ENCODE results near the gene DACH1. TPM values are rescaled to one million over a fixed set of nuclear protein-coding genes. Genes with fewer than 3 reads are reported as not detected.

DACH1 gene
- total RNA-seq, 1 donor from 2014 or later, result not detected

DNA sequence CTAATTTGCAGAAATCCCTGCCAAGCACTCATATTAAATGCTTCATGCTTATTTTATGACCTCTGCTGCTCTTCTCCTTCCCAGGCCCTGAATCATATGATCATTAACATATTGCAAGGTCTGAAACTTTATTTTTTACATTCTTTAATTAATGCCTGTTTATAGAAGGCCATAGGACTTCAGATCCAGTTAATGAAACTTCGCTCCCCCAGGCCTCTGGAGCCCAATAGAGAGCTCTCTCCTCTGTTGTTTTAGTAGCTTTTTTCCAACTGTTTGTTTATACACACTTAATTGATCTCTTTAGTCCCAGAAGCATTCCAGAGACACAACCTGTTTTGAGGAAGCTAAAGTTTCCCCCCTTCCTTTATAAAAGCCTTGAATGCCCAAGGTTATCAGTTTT, 68.3 kb downstream of the DACH1 start:
- FAIRE-seq (no peak), DNase-seq (ENCODE audit: low read depth) (no peak)
- TF ChIP-seq, protein P1, sequence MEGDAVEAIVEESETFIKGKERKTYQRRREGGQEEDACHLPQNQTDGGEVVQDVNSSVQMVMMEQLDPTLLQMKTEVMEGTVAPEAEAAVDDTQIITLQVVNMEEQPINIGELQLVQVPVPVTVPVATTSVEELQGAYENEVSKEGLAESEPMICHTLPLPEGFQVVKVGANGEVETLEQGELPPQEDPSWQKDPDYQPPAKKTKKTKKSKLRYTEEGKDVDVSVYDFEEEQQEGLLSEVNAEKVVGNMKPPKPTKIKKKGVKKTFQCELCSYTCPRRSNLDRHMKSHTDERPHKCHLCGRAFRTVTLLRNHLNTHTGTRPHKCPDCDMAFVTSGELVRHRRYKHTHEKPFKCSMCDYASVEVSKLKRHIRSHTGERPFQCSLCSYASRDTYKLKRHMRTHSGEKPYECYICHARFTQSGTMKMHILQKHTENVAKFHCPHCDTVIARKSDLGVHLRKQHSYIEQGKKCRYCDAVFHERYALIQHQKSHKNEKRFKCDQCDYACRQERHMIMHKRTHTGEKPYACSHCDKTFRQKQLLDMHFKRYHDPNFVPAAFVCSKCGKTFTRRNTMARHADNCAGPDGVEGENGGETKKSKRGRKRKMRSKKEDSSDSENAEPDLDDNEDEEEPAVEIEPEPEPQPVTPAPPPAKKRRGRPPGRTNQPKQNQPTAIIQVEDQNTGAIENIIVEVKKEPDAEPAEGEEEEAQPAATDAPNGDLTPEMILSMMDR (IDR thresholded peaks at IDR 0.05; ENCODE audit: insufficient read depth, low read length, severe bottlenecking), result no peak
- no peak overlapping the region for H3K4me3 ChIP-seq (ENCODE audit: low read depth, low read length)
- no peaks in the 10 kb centered on the region for H3K27me3 ChIP-seq (ENCODE audit: control insufficient read depth, insufficient read depth, low read length)
- H3K36me3 ChIP-seq (ENCODE audit: control insufficient read depth, insufficient read depth, low read length), result no peaks in the 10 kb centered on the region

DNA sequence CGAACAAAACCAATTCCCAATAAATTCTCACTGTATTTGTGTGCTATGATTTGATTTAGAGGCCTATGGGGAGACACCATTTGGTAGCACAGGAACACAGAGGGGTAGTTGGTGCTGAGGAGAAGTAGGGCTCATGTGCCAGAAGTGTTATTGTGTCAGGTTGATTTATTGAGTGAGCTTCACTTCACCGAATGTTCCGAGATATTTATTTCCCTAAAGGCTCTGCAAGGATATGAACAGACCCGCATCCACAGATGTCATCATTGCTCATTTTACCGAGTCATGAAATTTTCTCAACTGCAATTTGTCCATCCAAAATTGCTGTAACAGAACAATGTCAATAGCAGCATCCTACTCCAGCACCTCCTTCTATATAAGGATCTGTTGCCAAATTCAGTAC, 69.5 kb downstream of the DACH1 start:
- Histone ChIP-seq H3K4me3 (ENCODE audit: low read depth, low read length) (no peak overlapping the region), H3K36me3 (ENCODE audit: control insufficient read depth, insufficient read depth, low read length) (no peaks in the 10 kb centered on the region), H3K27me3 (ENCODE audit: control insufficient read depth, insufficient read depth, low read length) (no peaks in the 10 kb centered on the region)
- no peak for FAIRE-seq
- DNase-seq (ENCODE audit: low read depth), result no peak
- TF ChIP-seq, protein P1 (IDR thresholded peaks at IDR 0.05; ENCODE audit: insufficient read depth, low read length, severe bottlenecking), result no peak

DNA sequence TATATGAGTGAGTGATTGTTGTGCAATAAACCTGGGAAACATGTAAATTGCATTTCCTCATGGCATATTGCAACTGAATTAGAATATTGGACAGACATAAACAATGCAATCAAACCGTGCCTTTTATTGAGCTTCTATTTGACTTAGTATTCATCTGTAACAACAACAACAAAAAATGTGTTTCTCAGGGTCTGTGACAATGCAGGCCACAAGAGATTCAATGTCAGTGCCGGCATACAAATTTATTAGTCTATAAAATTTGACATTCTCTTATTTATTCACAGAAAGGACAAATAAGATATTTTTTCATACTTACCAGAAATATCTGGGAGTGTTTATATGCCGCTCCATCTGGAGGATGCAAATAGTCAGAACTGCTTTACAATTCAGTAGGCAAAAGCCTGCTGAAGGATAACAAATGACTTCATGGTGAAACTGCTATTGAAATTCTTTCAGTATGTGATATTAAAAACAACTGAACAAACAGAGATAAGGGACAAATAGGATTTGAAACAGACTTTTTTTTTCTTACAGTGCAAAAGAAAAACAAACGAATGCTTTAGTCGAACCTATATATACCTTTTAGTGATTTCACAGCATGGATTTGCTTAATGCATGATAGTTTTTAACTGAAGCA, 77.2 kb downstream of the DACH1 start:
- Histone ChIP-seq H3K27me3 (ENCODE audit: control insufficient read depth, insufficient read depth, low read length) (no peaks in the 10 kb centered on the region), H3K4me3 (ENCODE audit: low read depth, low read length) (no peak overlapping the region), H3K36me3 (ENCODE audit: control insufficient read depth, insufficient read depth, low read length) (no peaks in the 10 kb centered on the region)
- TF ChIP-seq, protein P1 (IDR thresholded peaks at IDR 0.05; ENCODE audit: insufficient read depth, low read length, severe bottlenecking), result no peak
- FAIRE-seq, result no peak
- no peak for DNase-seq (ENCODE audit: low read depth)

DNA sequence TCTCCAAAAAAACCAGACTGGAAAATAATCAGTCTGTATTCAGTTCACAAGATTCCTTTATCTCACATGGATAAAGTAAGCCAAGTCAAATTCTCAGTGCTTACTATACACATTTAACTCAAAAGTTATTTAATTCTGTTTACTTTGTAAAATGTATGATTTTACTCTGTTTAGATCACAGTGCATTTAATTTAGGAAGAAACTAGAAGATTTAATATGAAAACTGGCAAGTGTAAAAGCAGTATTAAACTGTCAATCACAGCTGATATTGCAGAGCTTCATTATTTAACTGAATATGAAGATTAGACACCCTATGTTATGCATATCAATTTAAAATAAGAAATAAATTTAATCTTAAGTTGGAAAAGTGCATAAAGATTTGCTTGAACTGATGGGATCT, 78.0 kb downstream of the DACH1 start:
- TF ChIP-seq, protein P1 (IDR thresholded peaks at IDR 0.05; ENCODE audit: insufficient read depth, low read length, severe bottlenecking), result no peak
- DNase-seq (ENCODE audit: low read depth) (no peak), FAIRE-seq (no peak)
- H3K36me3 ChIP-seq (ENCODE audit: control insufficient read depth, insufficient read depth, low read length), result no peaks in the 10 kb centered on the region
- H3K4me3 ChIP-seq (ENCODE audit: low read depth, low read length), result no peak overlapping the region
- H3K27me3 ChIP-seq (ENCODE audit: control insufficient read depth, insufficient read depth, low read length), result no peaks in the 10 kb centered on the region

DNA sequence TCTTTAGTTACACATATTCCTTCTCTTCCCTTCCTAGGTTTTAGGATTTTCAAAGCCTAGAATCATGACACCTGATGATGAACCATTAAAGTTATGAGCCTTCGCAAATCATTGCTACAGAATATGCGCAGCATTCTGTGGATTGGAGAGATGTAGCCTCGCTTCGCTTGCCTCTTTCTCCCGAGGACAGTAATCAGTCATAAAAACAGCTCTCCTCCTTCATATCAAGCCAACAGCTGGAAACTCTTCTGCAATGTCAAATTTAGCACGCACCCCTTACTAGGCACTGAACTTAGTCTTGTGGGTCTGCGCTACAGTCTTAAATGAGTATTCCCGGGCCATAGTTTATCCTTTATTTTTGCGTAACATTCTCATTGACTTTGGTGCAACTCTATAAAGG, 79.6 kb downstream of the DACH1 start:
- FAIRE-seq (no peak), DNase-seq (ENCODE audit: low read depth) (no peak)
- Histone ChIP-seq H3K27me3 (ENCODE audit: control insufficient read depth, insufficient read depth, low read length) (no peaks in the 10 kb centered on the region), H3K36me3 (ENCODE audit: control insufficient read depth, insufficient read depth, low read length) (no peaks in the 10 kb centered on the region), H3K4me3 (ENCODE audit: low read depth, low read length) (no peak overlapping the region)
- TF ChIP-seq, protein P1 (IDR thresholded peaks at IDR 0.05; ENCODE audit: insufficient read depth, low read length, severe bottlenecking), result no peak

DNA sequence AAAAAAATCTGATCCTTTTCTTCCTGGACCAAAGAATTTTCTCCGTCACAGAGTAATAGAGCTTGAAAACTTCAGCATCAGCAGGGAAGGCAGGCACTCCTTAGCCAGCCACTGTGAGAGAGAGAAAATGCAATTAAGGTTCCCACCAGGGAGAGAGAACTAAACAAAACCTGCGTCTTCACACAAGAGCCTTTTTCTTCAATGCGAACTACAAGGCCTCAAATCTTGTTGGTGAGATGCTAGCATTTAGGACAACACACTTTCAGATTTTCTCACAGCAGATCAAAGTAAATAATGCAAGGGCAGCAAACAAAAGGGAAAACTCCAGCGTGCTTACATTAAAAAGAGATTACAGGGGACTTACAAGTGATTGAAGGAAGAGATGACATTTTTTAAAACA, 80.1 kb downstream of the DACH1 start:
- TF ChIP-seq, protein P1 (IDR thresholded peaks at IDR 0.05; ENCODE audit: insufficient read depth, low read length, severe bottlenecking), result no peak
- Histone ChIP-seq H3K27me3 (ENCODE audit: control insufficient read depth, insufficient read depth, low read length) (no peaks in the 10 kb centered on the region), H3K36me3 (ENCODE audit: control insufficient read depth, insufficient read depth, low read length) (no peaks in the 10 kb centered on the region), H3K4me3 (ENCODE audit: low read depth, low read length) (no peak overlapping the region)
- no peak for FAIRE-seq
- DNase-seq (ENCODE audit: low read depth), result no peak

All from bronchial epithelial cell (primary cell).